ENCODE measurements around the gene RNASE12.
A peak's percentile ranks its signal among the peaks of the same experiment; 100 is the strongest.
"Not testable (repeated sequence)": the region's sequence is repeated elsewhere in the genome, so short reads cannot be mapped to it uniquely, and the experiment has no call there.

The RNASE12 gene

GRCh38 chr14:20613094-20614037 lies 22.2 kb upstream of the RNASE12 start:
- DNase-seq (ENCODE audit: low spot score): peak; percentile 81

GRCh38 chr14:20612403-20612802 lies 21.2 kb upstream of the RNASE12 start:
- no peak for DNase-seq (ENCODE audit: low spot score)

DNA sequence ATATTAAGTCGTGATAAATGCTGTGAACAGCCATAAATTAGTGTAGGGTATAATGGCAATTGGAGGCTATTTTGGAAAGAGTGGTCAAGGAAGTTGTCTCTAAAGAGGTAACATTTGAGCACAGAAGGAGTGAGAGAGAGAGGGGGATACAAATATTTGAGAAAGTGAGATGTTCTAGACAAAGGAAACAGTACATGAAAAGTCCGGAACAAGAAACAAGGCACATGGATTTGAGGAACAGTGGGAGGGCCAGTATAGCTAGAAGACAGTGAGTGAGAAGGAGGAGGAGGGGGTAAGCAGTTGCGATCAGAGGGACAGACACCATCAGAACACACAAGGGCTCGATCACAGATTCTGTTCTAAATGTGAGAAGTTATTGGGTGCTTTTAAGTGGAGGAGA lies 20.1 kb upstream of the RNASE12 start:
- DNase-seq (ENCODE audit: low spot score): no peak

DNA sequence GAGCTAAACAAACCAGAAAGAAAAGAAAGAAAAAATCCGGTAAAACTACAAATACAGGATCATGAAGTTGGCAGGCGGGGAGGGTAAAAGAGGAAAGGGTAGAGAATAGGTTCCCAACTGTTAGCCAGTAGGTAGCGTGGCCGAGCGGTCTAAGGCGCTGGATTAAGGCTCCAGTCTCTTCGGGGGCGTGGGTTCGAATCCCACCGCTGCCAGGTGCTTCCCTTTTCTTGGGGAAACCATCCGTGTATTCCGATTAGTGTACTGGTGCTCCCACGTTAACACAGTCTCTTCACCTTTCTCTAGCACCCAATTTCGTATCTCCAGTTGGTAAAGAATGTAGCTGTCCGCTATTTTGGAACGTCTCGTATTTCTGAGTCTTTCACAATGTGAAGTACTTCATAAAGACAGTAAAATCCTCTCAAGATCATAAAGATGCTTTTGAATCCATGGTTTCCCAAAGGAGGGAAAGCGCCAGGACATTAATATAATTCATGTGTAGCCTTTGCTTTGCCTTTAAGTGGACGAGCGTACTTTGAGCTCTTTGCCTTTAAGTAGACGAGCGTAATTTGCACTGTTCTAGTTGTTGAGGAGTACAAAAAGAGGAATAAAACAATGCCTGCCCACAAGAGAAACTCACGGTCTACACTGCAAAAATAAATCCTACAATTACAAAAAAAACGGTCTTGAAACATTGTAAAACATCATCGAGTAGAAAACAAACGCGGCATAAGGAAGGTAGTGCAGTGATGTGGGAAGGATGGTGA lies 19.0 kb upstream of the RNASE12 start:
- peak; percentile 59 for DNase-seq (ENCODE audit: low spot score)

GRCh38 chr14:20609215-20610001 lies 18.2 kb upstream of the RNASE12 start:
- peak; percentile 70 for DNase-seq (ENCODE audit: low spot score)

- no peak for DNase-seq (ENCODE audit: low spot score)
Observed at GRCh38 chr14:20608383-20609110, 17.4 kb upstream of the RNASE12 start.

DNA sequence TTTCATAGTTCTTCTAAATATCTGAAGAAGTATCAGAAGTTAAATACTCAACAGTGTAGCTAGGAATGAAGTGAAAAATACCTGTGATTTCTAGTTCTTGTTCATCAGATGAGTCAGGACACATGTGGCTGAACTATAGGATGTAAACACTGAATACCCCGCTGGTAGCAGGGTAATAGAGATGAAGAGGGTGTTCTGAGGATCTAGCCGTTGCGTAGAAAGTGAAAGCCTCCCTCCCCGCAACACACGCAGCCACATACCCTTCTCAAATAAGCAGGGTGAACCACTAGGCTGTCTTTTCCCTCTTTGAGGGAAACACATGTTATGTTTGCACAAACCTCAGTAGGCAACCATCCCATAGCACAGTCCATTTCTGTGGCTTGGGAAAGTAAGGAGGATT lies 16.4 kb upstream of the RNASE12 start:
- no peak for DNase-seq (ENCODE audit: low spot score)

DNA sequence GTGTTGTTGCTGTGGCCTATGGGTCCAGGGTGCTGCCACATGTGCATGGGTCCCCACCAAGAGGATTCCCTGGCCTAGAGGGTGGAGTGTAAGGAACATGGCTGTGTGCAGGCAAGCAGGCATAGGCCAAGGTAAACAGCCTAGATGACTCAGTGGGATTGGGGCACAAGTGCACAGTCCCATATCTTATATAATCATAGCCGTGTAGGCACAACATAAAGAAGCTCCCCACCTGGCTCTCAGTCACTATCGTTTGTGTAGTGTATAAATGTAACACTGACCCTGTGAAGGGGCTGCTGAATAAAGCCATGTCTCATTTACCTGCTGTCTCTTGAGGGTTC lies 15.7 kb upstream of the RNASE12 start:
- DNase-seq (ENCODE audit: low spot score): no peak

DNA sequence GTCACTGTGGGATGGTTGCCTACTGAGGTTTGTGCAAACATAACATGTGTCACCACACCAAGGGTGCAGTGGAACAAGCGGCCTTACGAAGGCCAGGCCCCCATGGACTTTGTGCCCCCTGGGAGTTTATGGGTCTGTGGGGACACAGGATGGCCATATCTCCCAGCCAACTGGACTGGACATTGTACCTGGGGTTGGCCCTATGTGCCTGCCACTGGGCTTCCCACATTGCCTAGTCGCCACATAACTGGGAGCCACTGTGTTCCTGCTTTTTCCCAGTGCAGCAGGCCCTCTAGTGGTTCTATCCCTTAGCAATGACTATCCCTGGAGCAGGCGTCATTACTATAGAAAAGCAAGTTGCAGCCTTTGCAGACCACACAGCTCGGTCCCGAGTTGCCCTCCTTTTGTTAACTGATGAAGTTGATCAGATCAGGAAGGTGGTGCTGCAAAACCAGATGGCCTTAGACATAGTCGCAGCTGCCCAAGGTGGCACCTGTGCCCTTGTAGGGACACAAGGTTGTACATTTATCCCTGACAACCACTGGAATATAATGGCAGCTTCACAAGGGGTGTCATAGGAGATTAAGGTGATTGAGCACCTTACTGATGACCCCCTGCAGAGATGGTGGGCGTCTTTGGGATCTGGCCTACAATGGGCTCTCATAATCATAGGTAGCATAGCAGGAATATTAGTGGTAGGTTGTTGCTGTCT lies 15.2 kb upstream of the RNASE12 start:
- DNase-seq (ENCODE audit: low spot score): peak; percentile 59

- DNase-seq (ENCODE audit: low spot score): no peak
Observed at GRCh38 chr14:20603813-20604690, 12.9 kb upstream of the RNASE12 start.

DNA sequence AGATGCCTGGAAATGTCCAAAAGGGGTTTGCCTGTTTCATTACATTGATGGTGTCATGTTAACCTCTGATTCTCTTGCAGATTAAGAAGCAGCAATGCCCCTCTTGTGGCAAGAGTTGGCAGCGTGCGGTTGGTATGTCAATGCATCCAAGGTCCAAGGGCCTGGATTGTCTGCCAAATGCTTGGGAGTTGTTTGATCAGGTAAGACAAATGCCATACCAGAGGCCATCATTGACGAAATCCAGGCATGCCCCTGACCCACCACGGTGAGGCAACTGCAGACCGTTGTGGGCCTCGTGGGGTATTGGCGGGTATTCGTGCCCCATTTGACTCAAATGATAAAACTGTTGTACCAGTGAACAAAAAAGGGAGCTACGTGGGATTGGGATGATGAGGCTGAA lies 11.4 kb upstream of the RNASE12 start:
- no peak for DNase-seq (ENCODE audit: low spot score)

GRCh38 chr14:20601522-20601921 lies 10.3 kb upstream of the RNASE12 start:
- DNase-seq (ENCODE audit: low spot score): no peak

GRCh38 chr14:20597108-20597507 lies 5.9 kb upstream of the RNASE12 start:
- DNase-seq (ENCODE audit: low spot score): no peak

GRCh38 chr14:20595726-20596125 lies 4.5 kb upstream of the RNASE12 start:
- not testable (repeated sequence) for DNase-seq (ENCODE audit: low spot score)

GRCh38 chr14:20592574-20592973 lies 1.4 kb upstream of the RNASE12 start:
- no peak for DNase-seq (ENCODE audit: low spot score)

GRCh38 chr14:20587489-20588154 lies 3.6 kb downstream of the RNASE12 start, which contains the start of gene RNASE11:
Gene RNASE11, minus strand, starts transcription at chr14:20588001.
- no peak for DNase-seq (ENCODE audit: low spot score)

- DNase-seq (ENCODE audit: low spot score): no peak
Observed at GRCh38 chr14:20583908-20584307, 7.3 kb downstream of the RNASE12 start.

DNA sequence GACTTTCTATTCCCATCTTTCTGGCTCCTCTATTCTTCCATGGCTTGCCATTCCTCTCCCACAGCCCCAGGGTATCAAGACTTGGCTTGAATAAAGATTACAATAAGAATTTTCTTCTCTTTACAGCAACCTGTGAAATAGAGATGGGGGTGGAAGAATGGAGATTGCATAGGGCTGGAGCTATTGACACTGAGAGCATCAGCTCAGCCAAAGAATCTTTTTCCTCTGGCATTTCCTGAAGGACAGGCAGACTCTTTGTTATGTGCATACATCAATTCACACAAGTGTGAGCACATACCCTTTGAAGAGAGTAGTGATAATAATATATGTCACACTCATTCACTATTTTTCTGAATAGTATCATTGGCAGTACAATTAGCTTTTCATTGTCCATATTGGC lies 8.0 kb downstream of the RNASE12 start:
- no peak for DNase-seq (ENCODE audit: low spot score)

GRCh38 chr14:20580242-20580641 lies 10.9 kb downstream of the RNASE12 start:
- DNase-seq (ENCODE audit: low spot score): no peak
